Measurements from ENCODE around the gene SIM1. TPM values are rescaled to one million over a fixed set of nuclear protein-coding genes. Genes with fewer than 3 reads are reported as not detected.

Gene SIM1
- total and polyA plus RNA-seq, 2 of the 8 experiments (the other 6 are each of a cell fraction or from before 2014, with no cell fraction given) = 0.02 to 0.39 TPM

- TF ChIP-seq CHD1 (IDR thresholded peaks at IDR 0.05; ENCODE audit: low read depth, low read length) = no peak
- TF ChIP-seq PHF8 (conservative IDR thresholded peaks at IDR 0.05; ENCODE audit: low read depth, low read length) = no peak
- no peak for TF ChIP-seq TAF7 (optimal IDR thresholded peaks at IDR 0.05; ENCODE audit: borderline replicate concordance, low read depth, low read length)
- TF ChIP-seq, protein P1, sequence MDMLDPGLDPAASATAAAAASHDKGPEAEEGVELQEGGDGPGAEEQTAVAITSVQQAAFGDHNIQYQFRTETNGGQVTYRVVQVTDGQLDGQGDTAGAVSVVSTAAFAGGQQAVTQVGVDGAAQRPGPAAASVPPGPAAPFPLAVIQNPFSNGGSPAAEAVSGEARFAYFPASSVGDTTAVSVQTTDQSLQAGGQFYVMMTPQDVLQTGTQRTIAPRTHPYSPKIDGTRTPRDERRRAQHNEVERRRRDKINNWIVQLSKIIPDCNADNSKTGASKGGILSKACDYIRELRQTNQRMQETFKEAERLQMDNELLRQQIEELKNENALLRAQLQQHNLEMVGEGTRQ (IDR thresholded peaks at IDR 0.05; ENCODE audit: low read length) = no peak
- no peak for TF ChIP-seq CBX5 (IDR thresholded peaks at IDR 0.05; ENCODE audit: low read depth, low read length)
- TF ChIP-seq NANOG (IDR thresholded peaks at IDR 0.05; ENCODE audit: insufficient read depth, low read depth, low read length, poor library complexity, severe bottlenecking) = no peak
These were observed 101.1 kb downstream of the SIM1 start (continued) for GRCh38 chr6:100363651-100364050.
